ENCODE measurements around the gene ARMC10.

ARMC10 gene

GRCh38 chr7:103063895-103064294 lies 11.0 kb upstream of the ARMC10 start:
- TF ChIP-seq SIN3A (IDR thresholded peaks at IDR 0.05; ENCODE audit: borderline replicate concordance, insufficient read depth, low read length), result no peak

DNA sequence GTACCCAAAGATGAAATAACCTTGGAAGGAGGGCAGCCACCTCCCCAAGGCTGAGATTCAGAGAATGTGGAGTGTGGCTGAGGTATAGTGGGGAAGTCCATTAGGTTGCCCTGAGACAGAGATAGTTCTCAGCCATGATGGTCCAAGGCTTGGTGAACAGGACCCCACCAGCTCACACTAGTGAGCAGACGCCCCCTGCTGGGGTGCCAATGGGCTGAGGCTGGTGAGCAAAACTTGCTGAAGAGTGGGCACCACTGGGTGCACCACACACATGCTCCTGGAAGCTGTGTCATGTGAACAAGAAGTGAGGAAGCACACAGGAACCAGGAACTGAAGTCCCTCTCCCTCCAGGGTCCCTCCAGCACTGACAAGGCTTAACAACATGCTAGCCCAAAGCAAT lies 9.3 kb upstream of the ARMC10 start:
- TF ChIP-seq REST (IDR thresholded peaks at IDR 0.05; ENCODE audit: insufficient read depth in 1 of 2, low read depth in 2 of 2, low read length in 2 of 2) (no peak), POLR2AphosphoS5 (IDR thresholded peaks at IDR 0.05; ENCODE audit: low read depth, low read length) (no peak), TAF1 (IDR thresholded peaks at IDR 0.05; ENCODE audit: borderline replicate concordance, insufficient read depth, low read length) (no peak), SIN3A (IDR thresholded peaks at IDR 0.05; ENCODE audit: borderline replicate concordance, insufficient read depth, low read length) (no peak), FOXP2 (optimal IDR thresholded peaks at IDR 0.05; ENCODE audit: borderline replicate concordance, extremely low read depth, extremely low read length, insufficient read depth) (no peak)

DNA sequence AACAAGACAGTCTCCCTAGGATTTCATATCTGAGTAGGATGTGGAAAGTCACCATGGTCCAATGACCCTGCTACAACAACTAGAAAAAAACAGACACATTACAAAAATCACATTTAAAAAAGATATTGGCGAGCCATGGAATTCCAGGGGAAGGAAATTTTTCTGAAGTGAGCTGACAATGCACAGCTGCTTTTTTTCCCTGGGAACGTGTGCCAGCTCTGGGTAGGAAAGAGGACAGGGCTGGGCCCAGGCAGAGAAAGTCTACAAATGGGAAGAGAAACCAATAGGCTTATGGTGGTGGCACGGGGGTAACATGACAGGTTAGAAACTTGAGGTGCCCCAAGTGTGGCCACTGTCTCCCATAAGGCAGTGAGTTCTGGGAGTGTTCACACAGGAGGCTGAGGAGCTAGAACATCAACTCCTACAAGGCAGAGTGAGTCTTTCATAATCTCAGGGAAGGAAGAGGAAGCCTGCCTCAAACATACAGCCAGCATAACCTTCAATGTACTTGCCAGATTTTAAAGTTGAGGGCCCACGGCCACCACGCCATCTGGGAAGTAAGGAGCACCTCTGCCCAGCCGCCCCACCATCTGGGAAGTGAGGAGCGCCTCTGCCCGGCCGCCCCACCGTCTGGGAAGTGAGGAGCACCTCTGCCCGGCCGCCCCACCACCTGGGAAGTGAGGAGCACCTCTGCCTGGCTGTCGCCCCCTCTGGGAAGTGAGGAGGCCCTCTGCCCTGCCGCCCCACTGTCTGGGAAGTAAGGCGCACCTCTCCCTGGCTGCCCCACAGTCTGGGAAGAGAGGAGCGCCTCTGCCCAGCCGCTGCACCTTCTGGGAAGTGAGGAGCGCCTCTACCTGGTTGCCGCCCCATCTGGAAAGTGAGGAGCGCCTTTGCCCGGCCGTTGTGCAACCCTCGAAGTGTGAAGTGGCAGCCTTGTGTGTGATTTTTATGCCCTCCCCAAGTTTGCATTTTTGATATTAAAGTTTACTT lies 6.2 kb upstream of the ARMC10 start:
- TF ChIP-seq FOXP2 (optimal IDR thresholded peaks at IDR 0.05; ENCODE audit: borderline replicate concordance, extremely low read depth, extremely low read length, insufficient read depth) (no peak), REST (IDR thresholded peaks at IDR 0.05; ENCODE audit: insufficient read depth in 1 of 2, low read depth in 2 of 2, low read length in 2 of 2) (no peak), TAF1 (IDR thresholded peaks at IDR 0.05; ENCODE audit: borderline replicate concordance, insufficient read depth, low read length) (no peak), SIN3A (IDR thresholded peaks at IDR 0.05; ENCODE audit: borderline replicate concordance, insufficient read depth, low read length) (no peak)

DNA sequence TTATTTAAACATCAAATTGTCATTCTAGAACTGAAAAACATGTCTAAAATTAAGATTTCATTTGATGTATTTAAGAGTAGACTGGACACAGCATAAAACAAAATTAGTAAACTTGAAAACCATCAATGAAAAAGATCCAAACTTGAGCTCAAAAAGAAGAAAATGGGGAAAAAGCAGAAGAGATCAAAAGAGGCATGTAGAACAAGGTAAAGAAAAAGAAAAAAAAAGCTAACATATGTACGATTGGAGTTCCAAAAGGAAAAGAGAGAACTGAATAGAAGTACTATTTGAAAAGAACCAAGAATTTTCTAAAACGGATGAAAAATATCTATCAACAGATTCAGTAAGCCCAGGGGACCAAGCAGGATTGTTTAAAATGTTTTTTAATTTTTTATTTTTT lies 3.9 kb upstream of the ARMC10 start:
- TF ChIP-seq POLR2AphosphoS5 (IDR thresholded peaks at IDR 0.05; ENCODE audit: low read depth, low read length) (no peak), REST (IDR thresholded peaks at IDR 0.05; ENCODE audit: insufficient read depth in 1 of 2, low read depth in 2 of 2, low read length in 2 of 2) (no peak)

- TF ChIP-seq TAF1 (IDR thresholded peaks at IDR 0.05; ENCODE audit: borderline replicate concordance, insufficient read depth, low read length), result 0 out of 2 replicates have a peak, but pooled peaks have one; percentile 22
- TF ChIP-seq SIN3A (IDR thresholded peaks at IDR 0.05; ENCODE audit: borderline replicate concordance, insufficient read depth, low read length), result no peak
These were observed 886 bp upstream of the ARMC10 start for GRCh38 chr7:103073989-103074518.

GRCh38 chr7:103075337-103075918 lies 488 bp downstream of the ARMC10 start:
- no peak for TF ChIP-seq POLR2AphosphoS5 (IDR thresholded peaks at IDR 0.05; ENCODE audit: low read depth, low read length)
- no peak for TF ChIP-seq TAF1 (IDR thresholded peaks at IDR 0.05; ENCODE audit: borderline replicate concordance, insufficient read depth, low read length)
- no peak for TF ChIP-seq REST (IDR thresholded peaks at IDR 0.05; ENCODE audit: insufficient read depth in 1 of 2, low read depth in 2 of 2, low read length in 2 of 2)
